NCI-H345 treated with DMSO at 0.1 percent for 48 hours (cell line): ENCODE measurements around the gene NEDD4L.

Experiments
- DNase-seq: peaks from one replicate; lab custom pipeline; 2025; ENCODE audit not compliant: unreplicated experiment; lab: John Stamatoyannopoulos, UW

The NEDD4L gene

DNA sequence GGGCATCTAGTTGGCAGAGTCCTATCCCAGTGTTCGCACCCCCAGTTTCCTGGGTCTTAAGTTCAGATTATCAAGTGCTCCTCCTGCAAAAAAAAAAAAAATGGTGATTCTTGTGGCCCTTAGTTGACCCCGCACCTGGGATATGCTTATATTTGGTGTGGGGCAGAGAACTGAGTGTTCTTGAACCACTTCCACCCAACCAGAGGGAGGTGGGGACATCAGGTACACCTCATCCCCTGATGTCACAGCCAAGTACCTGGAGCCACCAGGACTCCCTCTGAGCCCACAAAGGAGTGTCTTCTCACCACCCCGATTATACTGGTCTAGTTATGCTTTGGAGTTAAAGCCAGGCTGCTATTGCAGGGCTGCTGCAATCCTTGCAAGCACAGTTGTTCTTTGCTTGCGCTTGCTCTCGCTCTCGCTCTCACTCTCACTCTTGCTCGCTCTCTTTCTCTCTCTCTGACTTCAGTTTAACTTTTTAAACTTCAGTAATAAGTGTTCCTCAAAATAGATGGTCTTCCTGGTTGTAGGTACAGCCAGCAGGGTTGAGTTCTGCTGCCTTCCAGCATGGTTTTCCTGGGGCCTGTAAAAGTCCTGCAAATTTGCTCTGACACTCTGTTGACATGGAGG is 265.7 kb downstream of the NEDD4L start:
- DNase-seq: no peak

DNA sequence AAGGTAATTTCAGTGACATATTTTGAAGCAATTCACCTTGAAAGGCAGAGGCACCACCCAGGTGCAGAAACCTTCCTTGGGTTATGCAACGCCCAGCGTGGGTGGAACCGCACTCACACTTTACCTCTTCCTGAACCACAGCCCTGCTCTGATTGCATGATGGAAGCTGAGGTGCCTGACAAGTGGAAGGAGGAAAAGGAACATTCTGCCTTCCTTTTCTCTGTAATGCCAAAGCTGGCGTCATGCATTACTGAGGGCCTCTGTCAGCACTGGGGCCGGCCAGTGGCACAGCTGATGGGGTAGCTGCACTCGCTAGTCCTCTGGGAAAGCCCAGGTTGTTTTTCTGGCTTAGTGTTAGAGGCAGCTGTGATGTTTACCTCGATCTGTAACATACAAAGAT is 266.5 kb downstream of the NEDD4L start:
- DNase-seq: no peak

DNA sequence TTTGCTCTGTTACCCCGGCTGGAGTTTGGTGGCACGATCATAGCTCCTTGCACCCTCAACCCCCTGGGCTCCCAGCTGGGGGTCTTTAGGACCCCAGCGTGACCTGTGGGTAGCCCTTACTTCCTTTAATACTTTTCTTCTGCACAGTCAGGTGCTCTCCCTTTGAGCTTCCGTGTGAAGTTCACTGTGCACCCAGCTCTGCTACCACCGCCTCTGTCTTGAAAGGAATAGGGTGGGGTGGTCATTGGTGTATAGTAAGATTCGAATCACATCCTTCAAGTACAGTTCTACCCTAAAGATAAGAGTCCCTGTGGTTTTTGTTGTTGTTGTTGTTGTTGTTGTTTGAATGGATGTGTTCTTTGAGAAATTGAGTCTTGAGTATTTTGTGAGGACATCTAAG is 267.4 kb downstream of the NEDD4L start:
- no peak for DNase-seq

GRCh38 chr18:58313491-58314032 is 269.5 kb downstream of the NEDD4L start:
- DNase-seq: peak; percentile 40

- DNase-seq: no peak
Observed at GRCh38 chr18:58314284-58314683, 270.3 kb downstream of the NEDD4L start.

GRCh38 chr18:58315041-58315440 is 271.0 kb downstream of the NEDD4L start:
- DNase-seq: no peak

GRCh38 chr18:58315739-58316215 is 271.8 kb downstream of the NEDD4L start:
- no peak for DNase-seq

DNA sequence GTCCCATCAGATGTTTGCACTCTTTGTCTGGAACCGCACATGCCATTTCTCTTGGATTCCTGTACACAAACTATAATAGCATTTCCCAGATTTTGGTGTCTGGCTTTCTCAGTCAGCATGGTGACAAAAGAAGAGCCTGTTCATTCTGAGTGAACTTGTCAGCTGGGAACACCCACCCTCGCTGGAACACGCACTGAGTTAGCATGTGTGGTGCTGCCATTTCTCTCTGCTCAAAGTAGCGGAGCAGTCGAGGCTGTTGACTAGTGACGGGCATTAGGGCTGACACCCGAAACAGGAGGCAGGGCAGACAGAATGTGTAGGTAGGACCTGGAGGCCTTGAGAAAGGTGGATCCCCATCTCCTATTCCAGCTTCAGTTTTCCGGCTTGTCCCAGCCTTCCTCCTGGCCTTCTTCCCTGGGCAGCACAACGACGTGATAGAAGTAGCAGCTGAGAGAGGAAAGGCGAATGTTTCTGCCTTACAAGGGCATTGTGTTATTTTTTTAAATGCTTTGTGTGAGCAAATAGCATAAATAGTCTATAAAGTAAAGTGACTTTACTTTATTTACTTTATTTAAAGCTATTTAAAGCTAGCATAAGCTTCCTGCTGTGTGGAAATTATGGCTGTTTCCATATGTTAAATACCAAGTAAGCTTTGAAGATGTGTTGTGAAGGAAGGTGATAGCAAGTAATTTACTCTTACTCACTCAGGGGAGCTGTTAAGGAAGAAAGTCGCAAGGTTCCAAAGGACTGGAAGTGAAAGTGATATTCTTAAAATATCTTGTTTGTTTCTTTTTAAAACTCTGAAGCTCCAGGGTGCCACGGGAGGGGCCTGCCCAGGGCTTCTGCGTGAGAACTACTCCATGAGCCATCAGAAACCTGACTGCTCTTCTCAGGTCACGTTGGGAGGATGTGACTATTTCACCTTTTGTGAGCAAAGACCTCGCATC is 272.6 kb downstream of the NEDD4L start:
- DNase-seq: no peak

- no peak for DNase-seq
Observed at GRCh38 chr18:58319719-58320118, 275.7 kb downstream of the NEDD4L start.

- DNase-seq: no peak
Observed at GRCh38 chr18:58320907-58321561, 277.0 kb downstream of the NEDD4L start.

DNA sequence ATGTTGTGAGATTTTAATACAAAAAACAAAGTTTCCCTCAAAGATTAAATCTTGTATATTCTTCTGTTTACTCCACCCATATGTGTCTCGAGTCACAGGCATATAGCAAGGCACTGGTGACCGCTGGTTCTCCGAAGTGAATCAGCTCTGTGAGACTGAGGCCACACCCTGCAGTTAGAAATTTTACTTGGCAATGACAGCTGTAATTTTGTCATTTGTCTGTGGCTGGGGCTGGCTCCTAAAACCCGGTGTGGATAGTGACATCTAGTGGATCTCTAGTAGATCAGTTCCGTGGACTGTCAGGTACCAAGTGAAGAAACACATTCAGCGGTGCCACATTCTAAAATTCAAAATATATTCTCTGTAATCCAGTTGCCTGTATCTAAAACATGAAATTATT is 278.0 kb downstream of the NEDD4L start:
- DNase-seq: peak; percentile 33

- no peak for DNase-seq
Observed at GRCh38 chr18:58322464-58322863, 278.4 kb downstream of the NEDD4L start.

- DNase-seq: no peak
Observed at GRCh38 chr18:58323866-58324762, 280.1 kb downstream of the NEDD4L start.

GRCh38 chr18:58324824-58325480 is 280.9 kb downstream of the NEDD4L start:
- DNase-seq: no peak

- no peak for DNase-seq
Observed at GRCh38 chr18:58325494-58325893, 281.5 kb downstream of the NEDD4L start.

- no peak for DNase-seq
Observed at GRCh38 chr18:58334061-58334460, 290.0 kb downstream of the NEDD4L start.

DNA sequence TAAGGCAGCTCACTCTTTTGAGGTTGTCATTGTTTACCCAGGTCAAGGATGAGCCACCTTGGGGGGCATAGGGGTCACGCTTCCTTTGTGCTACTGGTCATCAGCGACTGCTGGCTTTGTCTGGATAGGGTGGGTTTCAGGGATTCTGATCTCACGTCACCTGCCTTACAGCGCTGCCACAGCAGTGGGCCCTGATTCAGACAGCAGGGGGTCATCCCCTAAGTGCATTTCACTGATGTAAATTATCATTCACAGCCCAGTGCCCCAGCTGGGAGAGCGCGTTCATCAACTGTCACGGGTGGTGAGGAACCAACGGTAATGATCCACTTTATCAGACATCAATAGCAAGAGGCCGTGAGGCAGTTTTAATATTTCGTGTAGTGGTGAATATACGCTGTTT is 291.2 kb downstream of the NEDD4L start:
- DNase-seq: peak; percentile 84

DNA sequence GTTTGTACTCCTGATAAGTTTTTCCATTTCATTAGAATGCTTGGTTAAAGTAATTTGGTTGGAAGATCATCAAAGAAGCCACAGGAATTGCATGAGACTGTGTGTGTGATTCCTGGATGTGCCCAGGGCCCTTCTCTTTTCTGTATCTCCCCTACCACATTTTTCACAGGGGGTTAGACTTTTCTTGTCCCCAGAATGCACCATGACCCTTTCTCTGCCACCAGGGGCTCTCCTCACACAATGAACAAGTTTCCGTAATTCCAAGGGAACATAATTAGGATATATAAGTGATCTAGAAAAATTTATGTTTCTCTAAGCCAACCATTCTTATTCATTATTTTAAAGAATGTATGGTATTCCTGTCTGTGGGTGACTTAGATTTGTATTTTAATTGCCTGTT is 291.8 kb downstream of the NEDD4L start:
- no peak for DNase-seq

DNA sequence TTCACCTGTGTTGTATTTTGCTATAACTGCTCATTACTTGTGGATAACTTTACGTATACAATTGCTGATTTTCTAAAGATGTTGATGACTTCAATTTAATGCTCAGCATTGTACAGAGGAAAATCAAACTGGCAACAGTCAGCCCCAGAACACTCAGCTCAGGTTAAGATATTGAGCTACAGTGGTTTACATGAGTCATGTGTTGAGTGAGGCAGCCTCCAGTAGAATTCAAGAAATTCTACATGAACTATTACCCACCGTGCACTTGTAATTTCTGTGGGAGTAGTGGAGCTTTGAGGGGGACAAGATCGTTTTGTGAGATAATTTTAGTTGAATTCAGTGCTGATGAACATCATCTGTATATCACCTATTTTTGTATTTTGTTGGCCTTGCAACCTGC is 292.6 kb downstream of the NEDD4L start:
- no peak for DNase-seq

GRCh38 chr18:58337285-58337684 is 293.3 kb downstream of the NEDD4L start:
- DNase-seq: no peak
